GM12875 (cell line): ENCODE measurements around the gene GALT.
"Not testable (repeated sequence)": the region's sequence is repeated elsewhere in the genome, so short reads cannot be mapped to it uniquely, and the experiment has no call there.

Experiments used
- H3K4me3 ChIP-seq: one replicate; pipeline ENCODE4 v1.5.1; 2011; ENCODE audit warnings: low read depth, low read length, control low read depth
- TF ChIP-seq, protein P1 (sequence below): IDR thresholded peaks from 2 replicates; pipeline ENCODE4 v1.5.1; 2011; ENCODE audit warnings: low read depth, mild to moderate bottlenecking, control low read depth, inconsistent platforms, low read length, moderate library complexity, borderline replicate concordance; ENCODE audit not compliant: insufficient read depth

The GALT gene

DNA sequence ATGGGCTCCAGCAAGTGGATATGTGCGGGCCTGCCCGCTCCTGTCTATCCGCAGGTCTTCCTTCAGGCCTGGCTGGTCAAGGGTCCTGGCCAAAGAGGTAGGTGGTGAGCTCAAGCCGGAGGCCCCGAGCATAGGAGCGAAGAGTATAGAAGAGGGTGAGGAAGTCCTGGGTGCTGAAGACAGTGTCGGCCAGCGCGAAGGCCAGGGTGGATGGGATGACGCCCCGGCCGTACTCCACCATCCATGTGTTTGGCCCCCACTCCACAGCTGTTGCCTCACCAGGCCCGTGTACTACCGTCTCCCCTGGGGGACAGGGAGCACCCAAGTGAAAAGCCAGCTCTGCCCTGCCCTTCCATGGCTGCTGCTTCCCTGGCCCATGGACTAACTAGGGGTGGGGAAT lies 10.9 kb upstream of the GALT start:
- TF ChIP-seq, protein P1, sequence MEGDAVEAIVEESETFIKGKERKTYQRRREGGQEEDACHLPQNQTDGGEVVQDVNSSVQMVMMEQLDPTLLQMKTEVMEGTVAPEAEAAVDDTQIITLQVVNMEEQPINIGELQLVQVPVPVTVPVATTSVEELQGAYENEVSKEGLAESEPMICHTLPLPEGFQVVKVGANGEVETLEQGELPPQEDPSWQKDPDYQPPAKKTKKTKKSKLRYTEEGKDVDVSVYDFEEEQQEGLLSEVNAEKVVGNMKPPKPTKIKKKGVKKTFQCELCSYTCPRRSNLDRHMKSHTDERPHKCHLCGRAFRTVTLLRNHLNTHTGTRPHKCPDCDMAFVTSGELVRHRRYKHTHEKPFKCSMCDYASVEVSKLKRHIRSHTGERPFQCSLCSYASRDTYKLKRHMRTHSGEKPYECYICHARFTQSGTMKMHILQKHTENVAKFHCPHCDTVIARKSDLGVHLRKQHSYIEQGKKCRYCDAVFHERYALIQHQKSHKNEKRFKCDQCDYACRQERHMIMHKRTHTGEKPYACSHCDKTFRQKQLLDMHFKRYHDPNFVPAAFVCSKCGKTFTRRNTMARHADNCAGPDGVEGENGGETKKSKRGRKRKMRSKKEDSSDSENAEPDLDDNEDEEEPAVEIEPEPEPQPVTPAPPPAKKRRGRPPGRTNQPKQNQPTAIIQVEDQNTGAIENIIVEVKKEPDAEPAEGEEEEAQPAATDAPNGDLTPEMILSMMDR, result no peak

DNA sequence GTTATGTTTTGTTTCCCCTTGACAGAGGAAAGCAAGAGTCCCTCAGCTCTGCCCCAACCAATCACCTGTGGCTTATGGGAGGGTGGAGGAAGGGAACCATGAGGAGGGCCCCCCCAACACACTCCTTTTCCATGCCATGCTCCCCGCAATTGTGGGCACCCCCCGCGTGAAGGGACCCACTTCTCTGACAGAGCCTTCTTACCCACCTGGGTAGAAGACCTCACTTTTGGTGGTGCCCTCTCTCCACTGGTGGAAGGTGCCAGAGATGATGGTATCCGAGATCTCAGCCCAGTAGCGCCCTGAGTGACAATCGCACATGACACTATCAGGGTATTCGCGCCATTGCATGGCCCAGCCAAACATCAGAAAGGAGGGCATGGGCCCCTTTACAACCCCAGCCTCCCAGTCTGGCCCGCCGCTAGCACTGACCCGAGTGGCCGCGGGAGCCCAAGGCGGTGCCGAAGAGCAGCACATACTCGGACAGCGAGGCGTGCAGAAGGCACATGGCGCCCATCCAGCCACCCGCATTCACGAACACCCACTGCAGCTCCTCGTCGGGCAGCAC lies 9.6 kb upstream of the GALT start:
- TF ChIP-seq, protein P1, result no peak
- peak overlapping the region; percentile 82 for H3K4me3 ChIP-seq

More for the DNA sequence above, 10.9 kb upstream of the GALT start:
- no peak overlapping the region for H3K4me3 ChIP-seq

DNA sequence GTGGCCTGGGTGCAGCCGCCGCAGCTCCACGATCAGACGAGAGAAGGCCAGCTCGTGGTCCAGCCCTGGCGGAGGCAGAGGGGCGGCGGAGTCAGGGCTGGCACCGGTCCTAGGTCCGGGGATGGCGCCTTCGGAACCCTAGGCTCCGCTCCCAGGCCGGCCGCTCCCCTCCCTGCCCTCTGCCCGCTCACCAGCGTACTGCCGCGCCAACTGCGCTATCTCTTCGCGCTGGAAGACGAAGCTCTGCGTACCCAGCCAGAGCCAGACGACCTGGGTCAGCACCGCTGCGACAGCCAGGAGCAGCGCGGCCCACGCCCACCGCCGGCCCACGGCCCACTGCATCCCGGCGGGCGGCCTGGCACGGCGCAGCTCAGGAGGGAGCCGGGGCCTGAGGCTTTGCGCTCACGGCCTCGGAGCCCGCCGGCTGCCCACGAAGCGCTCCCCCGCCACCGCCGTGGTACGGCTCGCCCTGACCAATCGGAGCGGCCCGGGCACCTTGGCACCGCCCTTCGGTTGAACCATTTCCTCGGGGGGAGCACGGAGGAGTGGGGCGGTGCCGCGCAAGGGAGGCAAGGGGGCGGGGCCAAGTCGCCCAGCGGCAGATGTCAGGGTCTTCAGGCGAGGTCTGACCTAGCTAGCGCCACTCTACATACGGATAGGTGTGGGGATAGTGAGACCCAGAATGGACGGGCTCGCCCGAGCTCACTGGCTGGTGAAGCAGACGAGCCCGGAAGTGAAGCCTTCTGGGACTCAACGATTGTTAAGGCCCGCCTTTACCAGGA lies 8.9 kb upstream of the GALT start, which contains the start of gene SIGMAR1:
Gene SIGMAR1 (minus strand): TSS at position 432 of the 782 bp plus-strand sequence. CDS start 90 bp downstream, at position 342.
- H3K4me3 ChIP-seq, result peak within 1 kb of the TSS; percentile 82
- TF ChIP-seq, protein P1, result no peak

DNA sequence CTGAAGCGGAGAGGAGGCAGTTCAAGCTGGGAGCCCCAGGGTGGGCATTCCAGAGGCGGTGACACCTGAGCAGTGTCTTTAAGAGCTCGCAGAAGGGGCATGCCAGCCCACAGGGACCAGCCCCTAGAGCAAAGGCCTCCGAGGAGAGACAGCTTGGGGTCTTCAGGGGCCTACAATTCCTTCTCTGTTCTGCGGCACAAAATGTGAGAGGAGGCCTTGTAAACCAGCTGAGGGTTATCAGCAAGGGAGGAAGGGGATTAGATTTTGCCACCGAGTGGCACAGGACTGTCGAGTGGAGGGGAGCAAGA lies 8.4 kb upstream of the GALT start:
- H3K4me3 ChIP-seq, result peak overlapping the region; percentile 82
- TF ChIP-seq, protein P1, result no peak

DNA sequence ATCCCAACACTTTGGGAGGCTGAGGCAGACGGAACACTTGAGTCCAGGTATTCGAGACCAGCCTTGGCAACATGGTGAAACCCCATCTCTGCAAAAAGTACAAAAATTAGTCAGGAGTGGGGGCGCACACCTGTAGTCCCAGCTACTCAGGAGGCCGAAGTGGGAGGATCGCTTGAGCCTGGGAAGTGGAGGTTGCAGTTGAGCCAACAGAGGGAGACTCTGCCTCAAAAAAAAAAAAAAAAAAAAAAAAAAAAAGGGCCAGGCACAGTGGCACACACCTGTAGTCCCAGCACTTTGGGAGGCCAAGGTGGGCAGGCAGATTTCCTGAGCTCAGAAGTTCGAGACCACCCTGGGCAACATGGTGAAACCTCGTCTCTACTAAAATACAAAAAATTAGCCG lies 7.2 kb upstream of the GALT start:
- not testable (repeated sequence) for H3K4me3 ChIP-seq

DNA sequence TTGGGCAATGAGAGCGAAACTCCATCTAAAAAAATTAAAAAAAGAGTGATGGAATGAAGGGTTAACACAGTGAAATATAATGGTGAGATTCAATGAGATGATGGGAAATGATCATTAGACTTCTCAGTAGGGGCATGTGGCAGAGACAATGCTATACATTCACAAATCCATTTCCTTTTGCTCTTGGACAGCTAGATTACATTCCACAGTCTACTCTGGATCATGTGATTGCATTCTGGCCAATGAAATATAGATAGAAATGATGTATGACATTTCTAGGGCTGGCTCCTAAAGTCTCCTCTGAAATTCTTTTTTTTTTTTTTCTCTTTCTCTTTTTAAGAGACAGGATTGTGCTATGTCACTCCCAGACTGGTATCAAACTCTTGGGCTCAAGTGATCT lies 3.8 kb upstream of the GALT start:
- H3K4me3 ChIP-seq, result no peak overlapping the region
- TF ChIP-seq, protein P1, result no peak

DNA sequence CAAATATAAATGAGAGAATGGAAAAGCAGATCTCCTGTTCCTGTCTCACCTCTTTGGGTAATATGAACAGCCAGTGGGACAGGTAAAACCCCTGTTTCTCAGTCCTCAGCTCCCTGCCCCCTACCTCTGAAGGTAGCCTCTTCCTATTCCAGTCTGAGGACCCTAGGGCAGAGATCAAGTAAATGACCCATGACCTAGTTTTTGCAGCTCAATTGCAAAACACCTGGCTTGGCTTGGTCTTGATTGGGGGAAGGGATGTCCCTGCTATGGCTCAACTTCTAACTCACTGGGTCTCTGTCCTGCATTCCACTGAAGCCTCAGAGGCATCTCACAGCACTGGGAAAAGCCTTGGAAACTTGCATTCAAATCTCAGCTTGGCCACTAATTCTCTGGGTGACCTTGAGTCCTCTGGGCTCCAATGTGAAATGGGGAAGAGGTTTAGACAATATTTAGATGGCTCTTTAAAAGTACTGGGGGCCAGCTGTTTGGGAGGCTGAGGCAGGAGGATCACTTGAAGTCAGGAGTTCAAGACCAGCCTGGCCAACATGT lies 1.6 kb upstream of the GALT start:
- H3K4me3 ChIP-seq, result no peak overlapping the region

More for the DNA sequence above, 1.6 kb upstream of the GALT start:
- TF ChIP-seq, protein P1, result no peak
